IMR-90 (cell line): ENCODE results near the gene OST4. TPM values are rescaled to one million over a fixed set of nuclear protein-coding genes. Genes with fewer than 3 reads are reported as not detected.

ENCODE experiments used
- polyA plus RNA-seq, 3 experiments: library from polyadenylated mRNA; depleted of rRNA; stranded (reverse); fragments of >200 nt; gene quantifications; 2 replicates each; pipeline ENCODE4 v1.2.3, GENCODE V29; 2012; ENCODE audit warnings: low replicate concordance in 1 of 3
- total RNA-seq: library from RNA; depleted of rRNA; stranded (reverse); fragments of >200 nt; gene quantifications from 2 replicates; pipeline ENCODE4 v1.2.3, GENCODE V29; 2012; rRNA removed

The OST4 gene
- total and polyA plus RNA-seq, 2 of the 4 experiments (the other 2 are of a cell fraction) = 386 to 806 TPM

Other genes with a start within 250 kb of the OST4 start
- gene DPYSL5, start 223.5 kb downstream of the OST4 start, total RNA-seq = not detected in 2 replicates
- not detected in 2 replicates for gene DPYSL5, start 223.5 kb downstream of the OST4 start, polyA plus RNA-seq (2012; rRNA removed)
- gene MAPRE3, start 101.0 kb downstream of the OST4 start, total RNA-seq = 1.8 and 2.5 TPM in 2 replicates
- 17.3 and 20.3 TPM in 2 replicates for gene MAPRE3, start 101.0 kb downstream of the OST4 start, polyA plus RNA-seq (2012; rRNA removed)
- gene TMEM214, start 38.7 kb downstream of the OST4 start, total RNA-seq = 31.7 and 32.1 TPM in 2 replicates
- gene TMEM214, start 38.7 kb downstream of the OST4 start, polyA plus RNA-seq (2012; rRNA removed) = 121 and 132 TPM in 2 replicates
- gene AGBL5, start 20.0 kb downstream of the OST4 start, total RNA-seq = 22.8 and 26.2 TPM in 2 replicates
- gene AGBL5, start 20.0 kb downstream of the OST4 start, polyA plus RNA-seq (2012; rRNA removed) = 19.0 and 21.1 TPM in 2 replicates
- gene EMILIN1, start 7.0 kb upstream of the OST4 start, total RNA-seq = 26.5 and 27.8 TPM in 2 replicates
- gene EMILIN1, start 7.0 kb upstream of the OST4 start, polyA plus RNA-seq (2012; rRNA removed) = 95.6 and 123 TPM in 2 replicates
- 0.56 and 0.72 TPM in 2 replicates for gene KHK, start 15.1 kb upstream of the OST4 start, total RNA-seq
- gene KHK, start 15.1 kb upstream of the OST4 start, polyA plus RNA-seq (2012; rRNA removed) = 0.80 and 0.82 TPM in 2 replicates
- 0.28 and 0.54 TPM in 2 replicates for gene CGREF1, start 47.5 kb upstream of the OST4 start, total RNA-seq
- 1.3 TPM in 2 replicates for gene CGREF1, start 47.5 kb upstream of the OST4 start, polyA plus RNA-seq (2012; rRNA removed)
- not detected in 2 replicates for gene ABHD1, start 52.2 kb upstream of the OST4 start, total RNA-seq
- gene ABHD1, start 52.2 kb upstream of the OST4 start, polyA plus RNA-seq (2012; rRNA removed) = 0.14 and 0.24 TPM in 2 replicates
- gene PREB, start 63.0 kb upstream of the OST4 start, total RNA-seq = 36.1 and 38.9 TPM in 2 replicates
- 49.0 and 52.2 TPM in 2 replicates for gene PREB, start 63.0 kb upstream of the OST4 start, polyA plus RNA-seq (2012; rRNA removed)
- not detected in 2 replicates for gene PRR30, start 67.8 kb upstream of the OST4 start, total RNA-seq
- gene PRR30, start 67.8 kb upstream of the OST4 start, polyA plus RNA-seq (2012; rRNA removed) = not detected in 2 replicates
- gene TCF23, start 77.3 kb upstream of the OST4 start, total RNA-seq = not detected in 2 replicates
- not detected in 2 replicates for gene TCF23, start 77.3 kb upstream of the OST4 start, polyA plus RNA-seq (2012; rRNA removed)
- gene ATRAID, start 140.4 kb upstream of the OST4 start, total RNA-seq = 138 and 144 TPM in 2 replicates
- 165 and 173 TPM in 2 replicates for gene ATRAID, start 140.4 kb upstream of the OST4 start, polyA plus RNA-seq (2012; rRNA removed)
- 34.2 and 38.6 TPM in 2 replicates for gene SLC5A6, start 140.6 kb upstream of the OST4 start, total RNA-seq
- gene SLC5A6, start 140.6 kb upstream of the OST4 start, polyA plus RNA-seq (2012; rRNA removed) = 28.8 and 30.6 TPM in 2 replicates
- gene CAD, start 145.7 kb upstream of the OST4 start, total RNA-seq = 12.9 and 17.8 TPM in 2 replicates
- 38.7 and 45.8 TPM in 2 replicates for gene CAD, start 145.7 kb upstream of the OST4 start, polyA plus RNA-seq (2012; rRNA removed)
- gene SLC30A3, start 191.4 kb upstream of the OST4 start, total RNA-seq = under 0.01 TPM in 1 of 2 replicates, not detected in the other
- 0.15 and 0.17 TPM in 2 replicates for gene SLC30A3, start 191.4 kb upstream of the OST4 start, polyA plus RNA-seq (2012; rRNA removed)
- not detected in 2 replicates for gene DNAJC5G, start 203.8 kb upstream of the OST4 start, total RNA-seq
- not detected in 2 replicates for gene DNAJC5G, start 203.8 kb upstream of the OST4 start, polyA plus RNA-seq (2012; rRNA removed)
- gene TRIM54, start 210.8 kb upstream of the OST4 start, total RNA-seq = under 0.01 TPM in 1 of 2 replicates, not detected in the other
- gene TRIM54, start 210.8 kb upstream of the OST4 start, polyA plus RNA-seq (2012; rRNA removed) = 0.07 and 0.15 TPM in 2 replicates
- gene UCN, start 236.8 kb upstream of the OST4 start, total RNA-seq = not detected in 2 replicates
- 0.22 and 0.30 TPM in 2 replicates for gene UCN, start 236.8 kb upstream of the OST4 start, polyA plus RNA-seq (2012; rRNA removed)